KG1 (cell line): ENCODE measurements around the gene HEPACAM.

ENCODE experiments used
- DNase-seq: peaks from one replicate; lab custom pipeline; 2025; lab: John Stamatoyannopoulos, UW

Gene HEPACAM

GRCh38 chr11:124943254-124943616 lies 7.4 kb upstream of the HEPACAM start:
- DNase-seq: no peak

GRCh38 chr11:124942466-124943253 lies 6.8 kb upstream of the HEPACAM start:
- no peak for DNase-seq

- no peak for DNase-seq
These were observed 5.9 kb upstream of the HEPACAM start for GRCh38 chr11:124941703-124942102.

GRCh38 chr11:124938970-124939369 lies 3.1 kb upstream of the HEPACAM start:
- DNase-seq: no peak

GRCh38 chr11:124938206-124938765 lies 2.4 kb upstream of the HEPACAM start:
- DNase-seq: no peak

- DNase-seq: no peak
These were observed 1.6 kb upstream of the HEPACAM start for GRCh38 chr11:124937336-124937935.

GRCh38 chr11:124934862-124935547 lies 842 bp downstream of the HEPACAM start:
- DNase-seq: no peak

GRCh38 chr11:124930799-124931198 lies 5.0 kb downstream of the HEPACAM start:
- DNase-seq: no peak

- no peak for DNase-seq
These were observed 6.7 kb downstream of the HEPACAM start for GRCh38 chr11:124928942-124929665.

- DNase-seq: no peak
These were observed 12.6 kb downstream of the HEPACAM start for GRCh38 chr11:124923296-124923695.

GRCh38 chr11:124922831-124923230 lies 13.0 kb downstream of the HEPACAM start:
- DNase-seq: no peak

GRCh38 chr11:124920870-124921609 lies 14.8 kb downstream of the HEPACAM start:
- DNase-seq: no peak

- no peak for DNase-seq
These were observed 15.5 kb downstream of the HEPACAM start for GRCh38 chr11:124920356-124920755.

- DNase-seq: no peak
These were observed 15.9 kb downstream of the HEPACAM start for GRCh38 chr11:124919898-124920297.

- DNase-seq: no peak
These were observed 16.9 kb downstream of the HEPACAM start, which contains the start of gene HEPN1 for GRCh38 chr11:124918950-124919349. Gene HEPN1 (plus strand): TSS chr11:124919250.

- DNase-seq: no peak
These were observed 18.7 kb downstream of the HEPACAM start for GRCh38 chr11:124917115-124917637.

- no peak for DNase-seq
These were observed 19.5 kb downstream of the HEPACAM start for GRCh38 chr11:124916370-124916710.

GRCh38 chr11:124915541-124916369 lies 20.1 kb downstream of the HEPACAM start:
- DNase-seq: no peak

GRCh38 chr11:124902616-124903015 lies 33.2 kb downstream of the HEPACAM start:
- DNase-seq: no peak

- no peak for DNase-seq
These were observed 35.4 kb downstream of the HEPACAM start for GRCh38 chr11:124900464-124900863.
